Heart left ventricle (tissue), 16 donors: ENCODE results near the gene SEPTIN3. TPM values are rescaled to one million over a fixed set of nuclear protein-coding genes. Genes with fewer than 3 reads are reported as not detected.

Source experiments
- ATAC-seq, 4 donors: fragments of 200-7000 bp; cut with Tn5 transposase; one replicate each; pipeline ENCODE4 v1.9.1; 2020 to 2022; ENCODE audit warnings: moderate library complexity in 4 of 4, mild to moderate bottlenecking in 3 of 4, moderate number of reproducible peaks in 1 of 4
- DNase-seq, 5 donors: peaks; one replicate each; pipeline ENCODE4 v3.0.0-alpha.2; 2020
- H3K27ac ChIP-seq, 12 donors: fragments of 200-600 bp; sonication (generic) in 4 of 12; one replicate each; pipeline versions ENCODE4 v1.5.0 to v1.8.0; 2016 to 2022; ENCODE audit warnings: mild to moderate bottlenecking in 2 of 12
- H3K27me3 ChIP-seq, 9 donors: fragments of 200-600 bp; sonication (generic) in 2 of 9; one replicate each; pipeline versions ENCODE4 v1.5.1 to v1.8.0; 2016 to 2022; ENCODE audit warnings: mild to moderate bottlenecking in 3 of 9
- H3K36me3 ChIP-seq, 9 donors: fragments of 200-600 bp; sonication (generic) in 2 of 9; one replicate each; pipeline versions ENCODE4 v1.5.0 to v1.8.0; 2018 to 2022; ENCODE audit warnings: mild to moderate bottlenecking in 2 of 9
- H3K4me1 ChIP-seq, 12 donors: fragments of 200-600 bp; sonication (generic) in 4 of 12; one replicate each; pipeline versions ENCODE4 v1.5.0 to v1.8.0; 2016 to 2022; ENCODE audit warnings: mild to moderate bottlenecking in 3 of 12
- H3K4me3 ChIP-seq, 12 donors: fragments of 200-600 bp; sonication (generic) in 4 of 12; one replicate each; pipeline versions ENCODE4 v1.5.0 to v1.8.0; 2017 to 2022; ENCODE audit warnings: mild to moderate bottlenecking in 9 of 12, moderate library complexity in 4 of 12
- H3K9me3 ChIP-seq, 12 donors: fragments of 200-600 bp; sonication (generic) in 4 of 12; one replicate each; pipeline versions ENCODE4 v1.5.0 to v1.8.0; 2016 to 2022; ENCODE audit warnings: mild to moderate bottlenecking in 1 of 12
- POLR2A ChIP-seq, 2 donors: fragments of 450-650 bp; IDR thresholded peaks; one replicate each; pipeline ENCODE4 v1.6.1; 2017; ENCODE audit warnings: antibody characterized with exemption in 2 of 2, mild to moderate bottlenecking in 2 of 2, moderate library complexity in 2 of 2
- WGBS, 4 donors: extraction: QIAGEN DNeasy Blood & Tissue Kit in 2 of 4; methylation state at CpG; one replicate each; pipeline versions ENCODE4 v1.1.5 to v1.1.7; 2013 to 2018; 5-methylcytosine and 5-hydroxymethylcytosine counted together
- intact Hi-C, 10 donors: fragments of 100-400 bp; cut with DNase I; formaldehyde crosslinking; loops; one replicate each; pipeline versions ENCODE4 v1.11.1 to v1.14.2; 2022
- polyA plus RNA-seq, 2 donors: library from polyadenylated mRNA; stranded (reverse); fragments of 200-250 nt; gene quantifications; one replicate each; pipeline ENCODE4 v1.2.3, GENCODE V29; 2013
- total RNA-seq, 9 donors: library from RNA; depleted of rRNA in 2 of 9; stranded (reverse); fragments of >200 nt in 2 of 9; fragmentation: NEBNext Ultra II Directional in 3 of 9; extraction: Animal tissue kit (Norgen Biotek cat#: 25700) in 3 of 9; gene quantifications; one replicate each; pipeline versions ENCODE4 v1.1.0 to v1.2.4, GENCODE V29; 2016 to 2023
- TF ChIP-seq, protein P1 (sequence below), 12 donors: fragments of 200-600 bp; sonication (generic) in 4 of 12; IDR thresholded peaks; one replicate each; pipeline versions ENCODE4 v1.5.0 to v1.8.0; 2018 to 2022; ENCODE audit warnings: antibody characterized with exemption in 12 of 12, mild to moderate bottlenecking in 5 of 12
- donor health status: ischemic (EF 13 %, LVEDD 7.1; RV severe dilation, severe dysfunction).
- donor health status: healthy with polysubstance abuse.
- donor health status: DM: no; HTN: yes; CAD: no.
- donor health status: DM: no; HTN: no; CAD: no.
- donor health status: ischemic (EF 25% LVEDD 6.9; RV normal size, moderate dysfunction).
- donor health status: ischemic (EF 25% LVEDD 5.7; RV mildly dilated, moderate dysfunction).
- donor health status: healthy.
- donor health status: DM: yes; HTN: yes; CAD: no.
- donor health status: ischemic (EF 35%, LVEDD 5.7; RV mildly dilated, moderate dysfunction).
- donor health status: nonischemic (EF 11% LVEDD 7.7; RV severe dilation, severe dysfunction).
- donor health status: DM: yes; HTN: yes; CAD: no.
- donor health status: PGD.
- donor health status: ischemic (EF 29% LVEDD 5.4; RV normal size, mild dysfunction).
- donor health status: nonischemic (EF 23%, LVEDD 6.1; RV moderate dilation, normal function).

Gene SEPTIN3
- total and polyA plus RNA-seq, 11 donors, result 0.03 to 0.53 (median 0.13) TPM; not detected in 3

DNA sequence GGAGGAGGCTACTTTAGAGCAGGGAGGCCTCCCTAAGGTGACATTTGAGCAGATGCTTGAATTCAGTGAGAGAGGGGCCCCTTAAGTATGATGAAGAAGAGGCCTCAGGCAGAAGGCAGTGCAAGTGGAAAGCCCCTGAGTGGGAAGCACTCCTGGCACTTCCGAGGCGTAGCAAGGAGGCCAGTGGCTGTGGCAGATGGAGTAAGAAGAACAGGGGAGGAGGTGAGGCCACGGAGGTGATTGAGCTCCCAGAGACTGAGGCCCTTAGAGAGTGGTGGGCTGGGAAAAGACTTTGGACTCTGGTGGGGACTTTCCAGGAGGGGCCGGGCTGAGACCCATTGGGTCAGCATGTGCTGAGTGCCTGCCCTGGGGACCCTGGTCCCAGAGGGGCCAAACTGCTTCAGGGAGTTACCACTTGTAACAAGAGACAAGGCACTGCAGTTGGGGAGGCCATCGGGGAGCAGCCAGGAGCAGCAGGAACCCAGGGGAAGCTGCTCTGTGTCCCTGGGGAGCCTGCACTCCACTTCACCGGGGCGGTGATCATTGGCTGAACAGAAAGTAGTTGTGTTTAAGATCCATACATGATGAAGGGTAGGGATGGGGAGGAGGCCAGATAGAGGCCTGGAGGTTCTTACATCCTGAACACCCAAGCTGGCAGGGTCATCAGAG lies 19.8 kb upstream of the SEPTIN3 start:
- Histone ChIP-seq H3K4me1 (peaks cover 0 to 19% (median 9%) of the 10 kb centered on the region in 12 donors), H3K36me3 (no peaks in the 10 kb centered on the region), H3K9me3 (no peaks in the 10 kb centered on the region), H3K27me3 (peaks cover 0 to 7% (median 0%) of the 10 kb centered on the region in 9 donors), H3K27ac (no peak overlapping the region), H3K4me3 (no peak overlapping the region)
- ATAC-seq, result no peak
- intact Hi-C loops, result no loop called here
- no peak for DNase-seq
- TF ChIP-seq, protein P1, sequence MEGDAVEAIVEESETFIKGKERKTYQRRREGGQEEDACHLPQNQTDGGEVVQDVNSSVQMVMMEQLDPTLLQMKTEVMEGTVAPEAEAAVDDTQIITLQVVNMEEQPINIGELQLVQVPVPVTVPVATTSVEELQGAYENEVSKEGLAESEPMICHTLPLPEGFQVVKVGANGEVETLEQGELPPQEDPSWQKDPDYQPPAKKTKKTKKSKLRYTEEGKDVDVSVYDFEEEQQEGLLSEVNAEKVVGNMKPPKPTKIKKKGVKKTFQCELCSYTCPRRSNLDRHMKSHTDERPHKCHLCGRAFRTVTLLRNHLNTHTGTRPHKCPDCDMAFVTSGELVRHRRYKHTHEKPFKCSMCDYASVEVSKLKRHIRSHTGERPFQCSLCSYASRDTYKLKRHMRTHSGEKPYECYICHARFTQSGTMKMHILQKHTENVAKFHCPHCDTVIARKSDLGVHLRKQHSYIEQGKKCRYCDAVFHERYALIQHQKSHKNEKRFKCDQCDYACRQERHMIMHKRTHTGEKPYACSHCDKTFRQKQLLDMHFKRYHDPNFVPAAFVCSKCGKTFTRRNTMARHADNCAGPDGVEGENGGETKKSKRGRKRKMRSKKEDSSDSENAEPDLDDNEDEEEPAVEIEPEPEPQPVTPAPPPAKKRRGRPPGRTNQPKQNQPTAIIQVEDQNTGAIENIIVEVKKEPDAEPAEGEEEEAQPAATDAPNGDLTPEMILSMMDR (IDR thresholded peaks at IDR 0.05), result no peak
- TF ChIP-seq POLR2A (IDR thresholded peaks at IDR 0.05), result no peak
- WGBS, 4 donors, result 84 to 89% (median 85%) methylated on average over 7 of the region's 7 CpGs

DNA sequence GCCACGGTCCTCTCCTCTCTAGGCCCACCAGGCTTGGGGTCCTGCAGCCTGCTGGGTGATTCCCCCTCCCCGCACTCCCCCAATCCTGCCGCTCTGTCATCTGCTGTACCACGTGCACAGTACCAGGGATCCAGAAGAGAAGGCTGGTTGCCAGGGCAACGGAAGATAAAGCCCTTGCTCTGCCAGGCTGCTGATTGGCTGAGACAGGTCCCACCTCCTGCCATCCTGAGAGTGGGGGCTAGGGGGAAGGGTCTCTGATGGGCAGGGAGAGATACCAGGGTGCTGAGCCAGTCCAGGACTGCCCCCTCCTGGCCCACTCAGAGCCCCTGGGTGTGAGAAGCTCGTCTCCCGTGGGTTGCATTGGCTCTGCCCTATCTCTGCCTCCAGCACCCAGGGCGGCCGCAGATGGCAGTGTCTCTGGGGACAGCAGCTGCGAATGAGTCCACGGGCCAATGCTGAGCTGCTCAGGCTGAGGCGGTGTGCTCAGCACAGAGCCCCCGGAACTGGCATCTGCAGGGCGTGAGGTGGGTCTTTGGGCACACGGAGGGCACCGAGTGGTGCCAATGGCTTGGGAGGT lies 17.3 kb upstream of the SEPTIN3 start, which contains the start of gene SMIM45:
Gene SMIM45, plus strand, starts transcription at position 253 of the 577 bp plus-strand sequence.
- DNase-seq, result no peak
- no peak within 1 kb of the TSS for H3K27ac ChIP-seq
- H3K27me3 ChIP-seq, result peaks cover 0 to 7% (median 0%) of the 10 kb centered on the region in 9 donors
- peaks cover 0 to 6% (median 1%) of the 10 kb centered on the region in 12 donors for H3K4me1 ChIP-seq
- peak in 3 of 4 donors; percentile 33 to 40 (median 33) for ATAC-seq
- TF ChIP-seq POLR2A (IDR thresholded peaks at IDR 0.05), result no peak
- TF ChIP-seq, protein P1 (IDR thresholded peaks at IDR 0.05), result peak in 1 of 12 donors; percentile 8
- H3K36me3 ChIP-seq, result no peaks in the 10 kb centered on the region
- intact Hi-C loops, result no loop called here
- 43 to 51% (median 49%) methylated on average over 9 to 16 of the region's 16 CpGs for WGBS, 4 donors
- no peaks in the 10 kb centered on the region for H3K9me3 ChIP-seq
- H3K4me3 ChIP-seq, result no peak within 1 kb of the TSS

DNA sequence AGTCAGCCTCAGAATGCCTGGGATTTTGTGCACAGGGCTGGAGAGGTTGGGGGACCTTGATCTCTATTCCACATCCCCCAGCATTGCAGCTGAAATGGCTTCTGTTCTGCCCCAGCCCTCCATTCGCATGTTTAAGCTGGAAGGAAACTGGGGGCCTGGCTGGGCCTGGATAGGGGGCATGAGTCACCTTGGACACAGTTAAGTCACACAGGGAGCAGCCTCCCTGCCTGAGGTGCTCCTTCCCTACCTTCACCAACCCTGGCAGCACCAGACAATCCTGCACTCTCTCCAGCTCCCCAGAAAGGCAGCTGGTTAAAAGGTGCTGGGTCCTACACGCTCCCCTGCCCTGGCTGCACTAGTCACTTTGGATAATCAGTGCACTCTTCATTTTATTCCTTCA lies 16.5 kb upstream of the SEPTIN3 start:
- H3K4me1 ChIP-seq, result peaks cover 0 to 5% (median 3%) of the 10 kb centered on the region in 12 donors
- peaks cover 0 to 12% (median 0%) of the 10 kb centered on the region in 9 donors for H3K27me3 ChIP-seq
- WGBS, 4 donors, result 92 to 100% (median 92%) methylated on average over 1 to 2 of the region's 2 CpGs
- intact Hi-C loops, result no loop called here
- H3K27ac ChIP-seq, result no peak overlapping the region
- ATAC-seq, result no peak
- TF ChIP-seq POLR2A (IDR thresholded peaks at IDR 0.05), result no peak
- no peak overlapping the region for H3K4me3 ChIP-seq
- H3K36me3 ChIP-seq, result no peaks in the 10 kb centered on the region
- H3K9me3 ChIP-seq, result no peaks in the 10 kb centered on the region
- DNase-seq, result no peak

DNA sequence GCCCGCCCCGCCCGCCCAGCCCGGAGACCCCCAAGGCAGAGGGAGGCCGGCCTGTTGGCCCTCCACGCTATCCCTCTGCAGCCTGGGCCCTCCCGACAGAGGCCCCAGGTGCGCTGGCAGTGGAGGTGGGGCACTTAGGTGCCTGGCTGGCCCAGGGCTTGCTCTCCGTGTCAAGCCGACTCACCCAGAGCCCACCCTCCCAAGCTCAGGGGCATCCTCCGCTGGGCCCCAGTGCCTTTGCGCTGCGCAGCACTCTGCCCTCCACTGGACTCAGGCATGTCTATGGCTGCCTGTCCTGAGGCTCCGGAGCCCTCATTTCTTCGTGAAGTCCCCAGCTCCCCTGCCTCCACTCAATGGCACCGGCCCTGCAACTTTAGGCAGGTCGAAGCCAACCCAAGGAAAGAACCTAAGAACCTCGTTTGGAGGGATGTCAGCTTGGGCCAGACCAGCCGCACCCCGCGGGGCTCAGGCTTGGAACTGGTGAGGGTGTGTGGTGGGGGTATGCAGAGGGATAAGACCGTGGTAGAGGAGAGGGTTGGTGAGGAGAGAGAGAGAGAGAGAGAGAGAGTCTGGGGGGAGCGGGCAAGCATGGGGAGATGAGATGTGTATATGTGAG lies 11.2 kb upstream of the SEPTIN3 start:
- WGBS, 4 donors, result 50 to 70% (median 54%) methylated on average over 15 to 23 of the region's 23 CpGs
- Histone ChIP-seq H3K4me3 (peak overlapping the region in 9 of 12 donors; percentile 7 to 39 (median 22)), H3K27me3 (peaks cover 0 to 15% (median 0%) of the 10 kb centered on the region in 9 donors)

More for the DNA sequence above, 11.2 kb upstream of the SEPTIN3 start:
- TF ChIP-seq, protein P1 (IDR thresholded peaks at IDR 0.05), result peak in 3 of 12 donors; percentile 10 to 31 (median 11)
- no peak for TF ChIP-seq POLR2A (IDR thresholded peaks at IDR 0.05)
- DNase-seq (no peak), ATAC-seq (peak in 2 of 4 donors; percentile 27 to 35)
- Histone ChIP-seq H3K4me1 (peaks cover 0 to 13% (median 4%) of the 10 kb centered on the region in 12 donors), H3K9me3 (no peaks in the 10 kb centered on the region), H3K36me3 (no peaks in the 10 kb centered on the region), H3K27ac (no peak overlapping the region)
- intact Hi-C loops, result no loop called here
